Measurements from ENCODE around the gene PLXNA4. TPM values are rescaled to one million over a fixed set of nuclear protein-coding genes. Genes with fewer than 3 reads are reported as not detected.

The PLXNA4 gene
- total RNA-seq, 1 donor from 2014 or later: 14.0 TPM

- no peak for DNase-seq (ENCODE audit: extremely low spot score in 2 of 2)
- Histone ChIP-seq H3K4me1 (no peaks in the 10 kb centered on the region), H3K9me3 (no peaks in the 10 kb centered on the region), H3K27me3 (no peaks in the 10 kb centered on the region), H3K36me3 (no peaks in the 10 kb centered on the region), H3K4me3 (no peak overlapping the region), H3K27ac (no peak overlapping the region)
- no peak for TF ChIP-seq POLR2AphosphoS5 (IDR thresholded peaks at IDR 0.05; ENCODE audit: insufficient read depth in 1 of 2, low read depth in 1 of 2)
- TF ChIP-seq POLR2A (IDR thresholded peaks at IDR 0.05): no peak
- TF ChIP-seq CTCF (IDR thresholded peaks at IDR 0.05): no peak
- intact Hi-C loops (cut with DNase I): no loop called here
Observed at GRCh38 chr7:132213583-132213982, 362.7 kb downstream of the PLXNA4 start.

- Histone ChIP-seq H3K36me3 (no peaks in the 10 kb centered on the region), H3K9me3 (no peaks in the 10 kb centered on the region), H3K4me3 (no peak overlapping the region), H3K27ac (no peak overlapping the region), H3K4me1 (no peaks in the 10 kb centered on the region), H3K27me3 (no peaks in the 10 kb centered on the region)
- no peak for DNase-seq (ENCODE audit: extremely low spot score in 2 of 2)
- TF ChIP-seq POLR2A (IDR thresholded peaks at IDR 0.05): no peak
- no peak for TF ChIP-seq CTCF (IDR thresholded peaks at IDR 0.05)
- TF ChIP-seq POLR2AphosphoS5 (IDR thresholded peaks at IDR 0.05; ENCODE audit: insufficient read depth in 1 of 2, low read depth in 1 of 2): no peak
- intact Hi-C loops (cut with DNase I): no loop called here
Observed at GRCh38 chr7:132211971-132212370, 364.3 kb downstream of the PLXNA4 start.

- no peaks in the 10 kb centered on the region for H3K9me3 ChIP-seq
- H3K36me3 ChIP-seq: no peaks in the 10 kb centered on the region
- H3K4me1 ChIP-seq: no peaks in the 10 kb centered on the region
- no peak for TF ChIP-seq POLR2A (IDR thresholded peaks at IDR 0.05)
- TF ChIP-seq CTCF (IDR thresholded peaks at IDR 0.05): no peak
- TF ChIP-seq POLR2AphosphoS5 (IDR thresholded peaks at IDR 0.05; ENCODE audit: insufficient read depth in 1 of 2, low read depth in 1 of 2): no peak
- H3K27ac ChIP-seq: no peak overlapping the region
- intact Hi-C loops (cut with DNase I): no loop called here
- H3K4me3 ChIP-seq: no peak overlapping the region
- no peaks in the 10 kb centered on the region for H3K27me3 ChIP-seq
- no peak for DNase-seq (ENCODE audit: extremely low spot score in 2 of 2)
Observed at GRCh38 chr7:132210821-132211220, 365.4 kb downstream of the PLXNA4 start.

DNA sequence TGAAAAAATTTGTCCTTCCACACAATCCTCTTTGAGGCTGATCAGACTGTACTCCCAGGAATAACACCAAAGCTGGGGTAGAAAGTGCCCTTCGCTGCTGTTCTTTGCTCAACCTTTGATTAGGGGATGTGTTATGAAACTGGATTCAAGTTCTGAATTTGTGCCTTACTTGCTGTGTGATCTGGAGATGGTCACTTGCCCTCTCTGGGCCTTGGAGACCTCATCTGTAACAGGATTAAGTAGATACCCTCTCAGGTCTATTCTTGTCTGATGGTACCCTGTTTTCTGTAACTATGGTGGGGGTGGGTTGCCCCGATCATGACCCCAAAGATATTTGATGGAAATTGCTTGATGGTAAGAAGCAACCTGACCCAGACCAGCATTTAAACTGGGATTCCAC lies 368.5 kb downstream of the PLXNA4 start:
- no peak for TF ChIP-seq POLR2A (IDR thresholded peaks at IDR 0.05)
- no peak for TF ChIP-seq POLR2AphosphoS5 (IDR thresholded peaks at IDR 0.05; ENCODE audit: insufficient read depth in 1 of 2, low read depth in 1 of 2)
- TF ChIP-seq CTCF (IDR thresholded peaks at IDR 0.05): no peak
- no peak for DNase-seq (ENCODE audit: extremely low spot score in 2 of 2)
- no peaks in the 10 kb centered on the region for H3K36me3 ChIP-seq
- intact Hi-C loops (cut with DNase I): no loop called here
- no peaks in the 10 kb centered on the region for H3K27me3 ChIP-seq
- H3K4me3 ChIP-seq: no peak overlapping the region
- no peak overlapping the region for H3K27ac ChIP-seq
- no peaks in the 10 kb centered on the region for H3K9me3 ChIP-seq
- no peaks in the 10 kb centered on the region for H3K4me1 ChIP-seq

- Histone ChIP-seq H3K4me3 (no peak overlapping the region), H3K27me3 (no peaks in the 10 kb centered on the region), H3K36me3 (no peaks in the 10 kb centered on the region), H3K27ac (no peak overlapping the region), H3K4me1 (no peaks in the 10 kb centered on the region), H3K9me3 (no peaks in the 10 kb centered on the region)
- intact Hi-C loops (cut with DNase I): no loop called here
- TF ChIP-seq POLR2AphosphoS5 (IDR thresholded peaks at IDR 0.05; ENCODE audit: insufficient read depth in 1 of 2, low read depth in 1 of 2) (no peak), POLR2A (IDR thresholded peaks at IDR 0.05) (no peak), CTCF (IDR thresholded peaks at IDR 0.05) (no peak)
- no peak for DNase-seq (ENCODE audit: extremely low spot score in 2 of 2)
Observed at GRCh38 chr7:132207211-132207610, 369.1 kb downstream of the PLXNA4 start.

Measured in vagina (tissue), 2 donors.